ENCODE measurements around the gene RECQL. TPM values are rescaled to one million over a fixed set of nuclear protein-coding genes. Genes with fewer than 3 reads are reported as not detected.

The RECQL gene
- total RNA-seq, 1 donor from 2014 or later, result 50.4 TPM

DNA sequence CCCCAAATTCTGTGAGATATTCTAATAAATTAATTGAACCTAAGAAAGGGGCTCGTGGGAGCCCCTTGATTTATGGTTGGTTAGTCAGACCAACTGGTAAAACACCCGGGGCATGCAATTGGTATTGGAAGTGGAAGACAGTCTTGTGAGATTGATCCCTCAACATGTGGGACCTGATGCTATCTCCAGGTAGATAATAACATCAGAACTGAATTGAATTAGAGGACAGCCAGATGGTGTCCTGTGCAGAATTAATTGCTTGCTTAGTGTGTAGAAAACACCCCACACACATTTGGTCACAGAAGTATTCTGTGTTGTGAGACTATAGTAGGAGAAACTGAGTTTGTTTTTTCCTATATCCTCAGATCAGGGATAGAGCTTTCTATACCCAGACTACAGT, 42.0 kb downstream of the RECQL start:
- H3K9me3 ChIP-seq (ENCODE audit: low read depth), result no peaks in the 10 kb centered on the region
- H3F3A ChIP-seq (ENCODE audit: low read depth), result no peaks in the 10 kb centered on the region
- H3K4me2 ChIP-seq, result no peak overlapping the region
- Mint-ChIP-seq H3K27ac (no peak overlapping the region), H3K27me3 (ENCODE audit: insufficient read depth, low read depth) (no peaks in the 10 kb centered on the region), H3K4me3 (no peak overlapping the region), H3K4me1 (no peaks in the 10 kb centered on the region), H3K36me3 (peaks cover 13% of the 10 kb centered on the region), H3K9me3 (no peaks in the 10 kb centered on the region)
- no peak for TF ChIP-seq EZH2 (IDR thresholded peaks at IDR 0.05)
- TF ChIP-seq, protein P1, sequence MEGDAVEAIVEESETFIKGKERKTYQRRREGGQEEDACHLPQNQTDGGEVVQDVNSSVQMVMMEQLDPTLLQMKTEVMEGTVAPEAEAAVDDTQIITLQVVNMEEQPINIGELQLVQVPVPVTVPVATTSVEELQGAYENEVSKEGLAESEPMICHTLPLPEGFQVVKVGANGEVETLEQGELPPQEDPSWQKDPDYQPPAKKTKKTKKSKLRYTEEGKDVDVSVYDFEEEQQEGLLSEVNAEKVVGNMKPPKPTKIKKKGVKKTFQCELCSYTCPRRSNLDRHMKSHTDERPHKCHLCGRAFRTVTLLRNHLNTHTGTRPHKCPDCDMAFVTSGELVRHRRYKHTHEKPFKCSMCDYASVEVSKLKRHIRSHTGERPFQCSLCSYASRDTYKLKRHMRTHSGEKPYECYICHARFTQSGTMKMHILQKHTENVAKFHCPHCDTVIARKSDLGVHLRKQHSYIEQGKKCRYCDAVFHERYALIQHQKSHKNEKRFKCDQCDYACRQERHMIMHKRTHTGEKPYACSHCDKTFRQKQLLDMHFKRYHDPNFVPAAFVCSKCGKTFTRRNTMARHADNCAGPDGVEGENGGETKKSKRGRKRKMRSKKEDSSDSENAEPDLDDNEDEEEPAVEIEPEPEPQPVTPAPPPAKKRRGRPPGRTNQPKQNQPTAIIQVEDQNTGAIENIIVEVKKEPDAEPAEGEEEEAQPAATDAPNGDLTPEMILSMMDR (IDR thresholded peaks at IDR 0.05), result no peak
- H4K20me1 ChIP-seq (ENCODE audit: low read depth), result no peaks in the 10 kb centered on the region
- H3K79me2 ChIP-seq (ENCODE audit: low read depth), result no peaks in the 10 kb centered on the region
- no peak overlapping the region for H3K4me3 ChIP-seq
- no peaks in the 10 kb centered on the region for H3K27me3 ChIP-seq
- no peaks in the 10 kb centered on the region for H3K4me1 ChIP-seq
- no peak overlapping the region for H3K27ac ChIP-seq
- no peak for DNase-seq (ENCODE audit: low spot score)
- no peak overlapping the region for H2AFZ ChIP-seq (replicated peaks)
- no peak overlapping the region for H3K9ac ChIP-seq
- H3K36me3 ChIP-seq, result no peaks in the 10 kb centered on the region

DNA sequence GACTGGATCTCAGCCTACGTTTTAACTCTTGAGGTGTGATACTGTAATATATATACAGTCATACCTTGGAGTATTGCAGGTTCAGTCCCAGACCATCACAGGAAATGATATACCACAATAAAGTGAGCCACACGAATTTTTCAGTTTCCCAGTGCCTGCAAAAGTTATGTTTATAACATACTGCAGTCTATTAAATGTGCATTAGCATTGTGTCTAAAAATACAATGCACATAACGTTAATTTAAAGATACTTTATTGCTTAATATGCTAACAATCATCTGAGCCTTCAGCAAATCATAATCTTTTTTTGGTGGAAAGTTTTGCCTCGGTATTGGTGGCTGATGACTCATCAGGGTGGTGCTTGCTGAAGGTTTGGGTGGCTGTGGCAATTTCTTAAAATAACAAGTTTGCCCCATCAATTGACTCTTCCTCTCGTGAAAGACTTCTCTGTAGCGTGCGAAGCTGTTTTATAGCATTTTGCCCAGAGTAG, 45.1 kb downstream of the RECQL start:
- no peaks in the 10 kb centered on the region for H3K79me2 ChIP-seq (ENCODE audit: low read depth)
- H3K9ac ChIP-seq, result no peak overlapping the region
- H3K27me3 ChIP-seq, result no peaks in the 10 kb centered on the region
- H3F3A ChIP-seq (ENCODE audit: low read depth), result no peaks in the 10 kb centered on the region
- DNase-seq (ENCODE audit: low spot score), result no peak
- H3K4me2 ChIP-seq, result no peak overlapping the region
- H3K4me3 ChIP-seq, result no peak overlapping the region
- no peak overlapping the region for H3K27ac Mint-ChIP-seq
- no peaks in the 10 kb centered on the region for H3K36me3 ChIP-seq
- peaks cover 9% of the 10 kb centered on the region for H3K36me3 Mint-ChIP-seq
- H3K9me3 Mint-ChIP-seq, result no peaks in the 10 kb centered on the region
- no peaks in the 10 kb centered on the region for H3K27me3 Mint-ChIP-seq (ENCODE audit: insufficient read depth, low read depth)
- TF ChIP-seq EZH2 (IDR thresholded peaks at IDR 0.05), result no peak
- TF ChIP-seq EZH2phosphoT487 (IDR thresholded peaks at IDR 0.05), result no peak
- TF ChIP-seq, protein P1 (IDR thresholded peaks at IDR 0.05), result no peak
- no peaks in the 10 kb centered on the region for H3K4me1 ChIP-seq
- H2AFZ ChIP-seq (replicated peaks), result no peak overlapping the region
- no peaks in the 10 kb centered on the region for H4K20me1 ChIP-seq (ENCODE audit: low read depth)
- no peak overlapping the region for H3K4me3 Mint-ChIP-seq
- H3K4me1 Mint-ChIP-seq, result no peaks in the 10 kb centered on the region
- no peaks in the 10 kb centered on the region for H3K9me3 ChIP-seq (ENCODE audit: low read depth)
- no peak overlapping the region for H3K27ac ChIP-seq

- Mint-ChIP-seq H3K27me3 (ENCODE audit: insufficient read depth, low read depth) (no peaks in the 10 kb centered on the region), H3K4me1 (no peaks in the 10 kb centered on the region), H3K36me3 (peaks cover 11% of the 10 kb centered on the region), H3K9me3 (no peaks in the 10 kb centered on the region), H3K4me3 (no peak overlapping the region), H3K27ac (no peak overlapping the region)
- no peak overlapping the region for H3K27ac ChIP-seq
- no peak for DNase-seq (ENCODE audit: low spot score)
- H4K20me1 ChIP-seq (ENCODE audit: low read depth), result no peaks in the 10 kb centered on the region
- H3K9me3 ChIP-seq (ENCODE audit: low read depth), result no peaks in the 10 kb centered on the region
- no peaks in the 10 kb centered on the region for H3K79me2 ChIP-seq (ENCODE audit: low read depth)
- TF ChIP-seq, protein P1 (IDR thresholded peaks at IDR 0.05), result no peak
- TF ChIP-seq EZH2 (IDR thresholded peaks at IDR 0.05) (no peak), EZH2phosphoT487 (IDR thresholded peaks at IDR 0.05) (no peak)
- no peak overlapping the region for H3K4me2 ChIP-seq
- H3K9ac ChIP-seq, result no peak overlapping the region
- H2AFZ ChIP-seq (replicated peaks), result no peak overlapping the region
- H3K36me3 ChIP-seq, result no peaks in the 10 kb centered on the region
- no peaks in the 10 kb centered on the region for H3K4me1 ChIP-seq
- no peaks in the 10 kb centered on the region for H3F3A ChIP-seq (ENCODE audit: low read depth)
- H3K4me3 ChIP-seq, result no peak overlapping the region
- no peaks in the 10 kb centered on the region for H3K27me3 ChIP-seq
Measured at GRCh38 chr12:21453312-21453852, 48.1 kb downstream of the RECQL start.

Data from neural progenitor cell (in vitro differentiated cells).